BJ (cell line): Measurements from ENCODE around the gene MGAT5. TPM values are rescaled to one million over a fixed set of nuclear protein-coding genes. Genes with fewer than 3 reads are reported as not detected.

Experiments
- CTCF ChIA-PET: fragments of 350-600 bp; formaldehyde crosslinking; extraction: SDS; loops from one replicate; lab custom pipeline; 2021; ENCODE audit warnings: antibody characterized with exemption, inconsistent platforms; lab: Yijun Ruan, JAX
- POLR2A ChIA-PET: fragments of 300-600 bp; sonication (Branson Sonifier 250); formaldehyde crosslinking; extraction: SDS; loops from one replicate; lab custom pipeline; 2021; ENCODE audit warnings: antibody characterized with exemption; lab: Charles Lee
- DNase-seq: peaks from one replicate; pipeline ENCODE4 v3.0.0-alpha.2; 2011; ENCODE audit warnings: low read depth
- H3K27me3 ChIP-seq: 2 replicates; pipeline ENCODE4 v1.6.0; 2011; ENCODE audit warnings: low read length; ENCODE audit not compliant: control insufficient read depth, insufficient read depth
- H3K36me3 ChIP-seq: 2 replicates; pipeline ENCODE4 v1.5.1; 2011; ENCODE audit warnings: low read length; ENCODE audit not compliant: control insufficient read depth, insufficient read depth
- H3K4me3 ChIP-seq: 2 replicates; pipeline ENCODE4 v1.5.1; 2011; ENCODE audit warnings: low read depth, mild to moderate bottlenecking, control low read depth, low read length
- CTCF ChIP-seq: IDR thresholded peaks from 2 replicates; pipeline ENCODE4 v1.5.1; 2011; ENCODE audit warnings: low read depth, mild to moderate bottlenecking, control low read depth, inconsistent platforms, low read length, moderate library complexity; ENCODE audit not compliant: insufficient read depth
- polyA plus RNA-seq: library from polyadenylated mRNA; depleted of rRNA; stranded (reverse); fragments of >200 nt; gene quantifications from 2 replicates; pipeline ENCODE4 v1.2.3, GENCODE V29; 2011

The MGAT5 gene
- polyA plus RNA-seq, 1 experiment: 25.0 TPM

GRCh38 chr2:134375935-134376334, 122.1 kb downstream of the MGAT5 start:
- ChIA-PET POLR2A (no interaction called here), CTCF (interaction anchor here (0.6 to 2.6 kb wide), 7 partner anchors 8 to 257 kb away, joined by 3 to 19 read pairs (median 4); no protein-coding TSS in a partner anchor)
- TF ChIP-seq CTCF: peak; percentile 31; the same call in 1 of the 2 replicates
- Histone ChIP-seq H3K4me3 (no peak overlapping the region), H3K36me3 (no peaks in the 10 kb centered on the region), H3K27me3 (no peaks in the 10 kb centered on the region)
- no peak for DNase-seq

- no peak for TF ChIP-seq CTCF
- CTCF ChIA-PET: interaction anchor here (0.9 to 1.9 kb wide), 3 partner anchors 23 to 74 kb away, joined by 3 to 6 read pairs (median 4); no protein-coding TSS in a partner anchor
- Histone ChIP-seq H3K36me3 (no peaks in the 10 kb centered on the region), H3K27me3 (no peaks in the 10 kb centered on the region), H3K4me3 (no peak overlapping the region)
- no peak for DNase-seq
- POLR2A ChIA-PET: no interaction called here
These were observed 123.9 kb downstream of the MGAT5 start for GRCh38 chr2:134377730-134378129.

- no peaks in the 10 kb centered on the region for H3K27me3 ChIP-seq
- ChIA-PET CTCF (interaction anchor here (0.9 to 2.7 kb wide), 3 partner anchors 9 to 72 kb away, joined by 4 to 13 read pairs (median 6); no protein-coding TSS in a partner anchor), POLR2A (no interaction called here)
- DNase-seq: no peak
- no peaks in the 10 kb centered on the region for H3K36me3 ChIP-seq
- no peak for TF ChIP-seq CTCF
- H3K4me3 ChIP-seq: no peak overlapping the region
These were observed 125.4 kb downstream of the MGAT5 start for GRCh38 chr2:134379293-134379692.

- CTCF ChIA-PET: interaction anchor here (0.9 to 2.7 kb wide), 3 partner anchors 8 to 71 kb away, joined by 4 to 13 read pairs (median 6); no protein-coding TSS in a partner anchor
- POLR2A ChIA-PET: no interaction called here
These were observed 125.8 kb downstream of the MGAT5 start for GRCh38 chr2:134379722-134380121.

GRCh38 chr2:134381141-134381540, 127.3 kb downstream of the MGAT5 start:
- ChIA-PET POLR2A (no interaction called here), CTCF (interaction anchor here (0.7 to 2.7 kb wide), 4 partner anchors 8 to 136 kb away, joined by 3 to 13 read pairs (median 4); no protein-coding TSS in a partner anchor)
- Histone ChIP-seq H3K36me3 (no peaks in the 10 kb centered on the region), H3K27me3 (no peaks in the 10 kb centered on the region), H3K4me3 (no peak overlapping the region)
- DNase-seq: no peak
- TF ChIP-seq CTCF: no peak

More at GRCh38 chr2:134379722-134380121, 125.8 kb downstream of the MGAT5 start:
- DNase-seq: no peak
- no peak overlapping the region for H3K4me3 ChIP-seq
- no peak for TF ChIP-seq CTCF
- H3K27me3 ChIP-seq: no peaks in the 10 kb centered on the region
- no peaks in the 10 kb centered on the region for H3K36me3 ChIP-seq
